ENCODE measurements around the gene GPRASP3. TPM values are rescaled to one million over a fixed set of nuclear protein-coding genes. Genes with fewer than 3 reads are reported as not detected.

GPRASP3 gene
- total and polyA plus RNA-seq, 4 donors, result 0.87 to 12.9 (median 2.1) TPM

GRCh38 chrX:102728646-102729045 is 8.1 kb downstream of the GPRASP3 start:
- Histone ChIP-seq H3K27me3 (ENCODE audit: control insufficient read depth in 3 of 3, insufficient read depth in 3 of 3, low read length in 2 of 3) (peaks cover 0 to 20% (median 4%) of the 10 kb centered on the region in 3 donors), H3K4me3 (no peak overlapping the region), H3K4me1 (ENCODE audit: control insufficient read depth in 5 of 5, insufficient read depth in 5 of 5, low read length in 5 of 5) (no peaks in the 10 kb centered on the region), H3K9me3 (ENCODE audit: control insufficient read depth in 4 of 4, insufficient read depth in 3 of 4, low read length in 3 of 4) (no peaks in the 10 kb centered on the region), H3K27ac (ENCODE audit: low read depth in 1 of 2, low read length in 1 of 2) (no peak overlapping the region), H3K36me3 (ENCODE audit: control insufficient read depth in 4 of 4, insufficient read depth in 4 of 4, low read length in 4 of 4) (peaks cover 0 to 4% (median 0%) of the 10 kb centered on the region in 4 donors), H3K9ac (ENCODE audit: insufficient read depth in 1 of 2, low read length in 2 of 2) (no peak overlapping the region)
- no peak for TF ChIP-seq CTCF (IDR thresholded peaks at IDR 0.05; ENCODE audit: control extremely low read depth, extremely low read depth)
- 92 to 93% methylated on average over 1 of the region's 1 CpG for WGBS, 2 donors
- DNase-seq (no peak), ATAC-seq (ENCODE audit: insufficient read depth, low FRiP score) (no peak)

GRCh38 chrX:102739657-102740056 is 19.1 kb downstream of the GPRASP3 start:
- no peaks in the 10 kb centered on the region for H3K36me3 ChIP-seq (ENCODE audit: control insufficient read depth in 4 of 4, insufficient read depth in 4 of 4, low read length in 4 of 4)
- peaks cover 0 to 16% (median 2%) of the 10 kb centered on the region in 3 donors for H3K27me3 ChIP-seq (ENCODE audit: control insufficient read depth in 3 of 3, insufficient read depth in 3 of 3, low read length in 2 of 3)
- H3K4me1 ChIP-seq (ENCODE audit: control insufficient read depth in 5 of 5, insufficient read depth in 5 of 5, low read length in 5 of 5), result no peaks in the 10 kb centered on the region
- no peak overlapping the region for H3K4me3 ChIP-seq
- WGBS, 2 donors, result 59 to 89% methylated on average over 7 of the region's 7 CpGs
- no peak overlapping the region for H3K27ac ChIP-seq (ENCODE audit: low read depth in 1 of 2, low read length in 1 of 2)
- no peaks in the 10 kb centered on the region for H3K9me3 ChIP-seq (ENCODE audit: control insufficient read depth in 4 of 4, insufficient read depth in 3 of 4, low read length in 3 of 4)
- ATAC-seq (ENCODE audit: insufficient read depth, low FRiP score), result no peak
- no peak for TF ChIP-seq CTCF (IDR thresholded peaks at IDR 0.05; ENCODE audit: control extremely low read depth, extremely low read depth)
- DNase-seq, result peak in 2 of 3 donors; percentile 8 to 14
- H3K9ac ChIP-seq (ENCODE audit: insufficient read depth in 1 of 2, low read length in 2 of 2), result no peak overlapping the region

- Histone ChIP-seq H3K27me3 (ENCODE audit: control insufficient read depth in 3 of 3, insufficient read depth in 3 of 3, low read length in 2 of 3) (peaks cover 0 to 11% (median 0%) of the 10 kb centered on the region in 3 donors), H3K4me1 (ENCODE audit: control insufficient read depth in 5 of 5, insufficient read depth in 5 of 5, low read length in 5 of 5) (peaks cover 0 to 7% (median 0%) of the 10 kb centered on the region in 5 donors), H3K9me3 (ENCODE audit: control insufficient read depth in 4 of 4, insufficient read depth in 3 of 4, low read length in 3 of 4) (peaks cover 0 to 2% (median 0%) of the 10 kb centered on the region in 4 donors), H3K9ac (ENCODE audit: insufficient read depth in 1 of 2, low read length in 2 of 2) (no peak overlapping the region), H3K4me3 (no peak overlapping the region), H3K36me3 (ENCODE audit: control insufficient read depth in 4 of 4, insufficient read depth in 4 of 4, low read length in 4 of 4) (no peaks in the 10 kb centered on the region), H3K27ac (ENCODE audit: low read depth in 1 of 2, low read length in 1 of 2) (no peak overlapping the region)
- 76 to 96% methylated on average over 1 of the region's 1 CpG for WGBS, 2 donors
- no peak for TF ChIP-seq CTCF (IDR thresholded peaks at IDR 0.05; ENCODE audit: control extremely low read depth, extremely low read depth)
- ATAC-seq (ENCODE audit: insufficient read depth, low FRiP score), result no peak
- DNase-seq, result no peak
These were observed 23.8 kb downstream of the GPRASP3 start for GRCh38 chrX:102744307-102744706.

- Histone ChIP-seq H3K9ac (ENCODE audit: insufficient read depth in 1 of 2, low read length in 2 of 2) (peak overlapping the region in 1 of 2 donors; percentile 42), H3K4me1 (ENCODE audit: control insufficient read depth in 5 of 5, insufficient read depth in 5 of 5, low read length in 5 of 5) (peaks cover 0 to 7% (median 0%) of the 10 kb centered on the region in 5 donors), H3K27ac (ENCODE audit: low read depth in 1 of 2, low read length in 1 of 2) (no peak overlapping the region), H3K27me3 (ENCODE audit: control insufficient read depth in 3 of 3, insufficient read depth in 3 of 3, low read length in 2 of 3) (peaks cover 0 to 11% (median 0%) of the 10 kb centered on the region in 3 donors), H3K9me3 (ENCODE audit: control insufficient read depth in 4 of 4, insufficient read depth in 3 of 4, low read length in 3 of 4) (peaks cover 0 to 2% (median 0%) of the 10 kb centered on the region in 4 donors), H3K36me3 (ENCODE audit: control insufficient read depth in 4 of 4, insufficient read depth in 4 of 4, low read length in 4 of 4) (no peaks in the 10 kb centered on the region), H3K4me3 (no peak overlapping the region)
- no peak for DNase-seq
- no peak for ATAC-seq (ENCODE audit: insufficient read depth, low FRiP score)
- TF ChIP-seq CTCF (IDR thresholded peaks at IDR 0.05; ENCODE audit: control extremely low read depth, extremely low read depth), result no peak
- WGBS, 2 donors, result 49 to 50% methylated on average over 10 to 14 of the region's 14 CpGs
These were observed 24.9 kb downstream of the GPRASP3 start for GRCh38 chrX:102745513-102745856.

All from lung (tissue), 12 donors.